Kidney epithelial cell (primary cell): Measurements from ENCODE around the gene OR13H1. TPM values are rescaled to one million over a fixed set of nuclear protein-coding genes. Genes with fewer than 3 reads are reported as not detected.

Experiments
- DNase-seq: peaks from one replicate; pipeline ENCODE4 v3.0.0-alpha.2; 2010; ENCODE audit warnings: low read depth
- H3K27me3 ChIP-seq: 2 replicates; pipeline ENCODE4 v1.6.0; 2011; ENCODE audit warnings: low read length; ENCODE audit not compliant: control insufficient read depth, insufficient read depth
- H3K36me3 ChIP-seq: 2 replicates; pipeline ENCODE4 v1.5.1; 2011; ENCODE audit warnings: low read length; ENCODE audit not compliant: control insufficient read depth, insufficient read depth
- H3K4me3 ChIP-seq: 2 replicates; pipeline ENCODE4 v1.5.1; 2011; ENCODE audit warnings: low read depth, mild to moderate bottlenecking, control low read depth, low read length
- total RNA-seq: library from RNA; depleted of rRNA; stranded (reverse); fragments of >200 nt; gene quantifications from 2 replicates; pipeline ENCODE4 v1.2.3, GENCODE V29; 2015
- TF ChIP-seq, protein P1 (sequence below): IDR thresholded peaks from 2 replicates; pipeline ENCODE4 v1.5.1; 2011; ENCODE audit warnings: mild to moderate bottlenecking, moderate library complexity, low read length, control low read depth, inconsistent platforms; ENCODE audit not compliant: insufficient read depth, poor library complexity, severe bottlenecking

OR13H1 gene
- total RNA-seq, 1 donor from 2014 or later, result not detected

DNA sequence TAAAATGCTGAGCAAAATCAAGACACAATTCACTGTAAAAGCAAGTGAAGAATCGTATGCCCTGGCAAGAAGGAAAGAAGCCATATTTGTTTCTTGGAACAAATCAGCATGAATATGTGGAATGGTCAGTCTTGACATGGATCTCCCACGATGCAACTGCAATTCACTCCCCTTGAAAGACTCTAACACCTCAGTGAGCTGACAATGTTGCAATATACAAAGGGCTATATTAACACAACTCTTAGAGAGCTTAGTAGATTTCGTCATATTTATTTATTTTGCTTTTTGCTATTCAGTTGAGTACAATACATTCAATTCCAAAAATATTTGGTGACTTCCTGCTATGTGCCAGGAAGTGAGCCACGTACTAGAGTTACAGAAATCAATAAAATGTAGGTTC, 14.7 kb downstream of the OR13H1 start:
- Histone ChIP-seq H3K36me3 (no peaks in the 10 kb centered on the region), H3K4me3 (no peak overlapping the region), H3K27me3 (no peaks in the 10 kb centered on the region)
- TF ChIP-seq, protein P1, sequence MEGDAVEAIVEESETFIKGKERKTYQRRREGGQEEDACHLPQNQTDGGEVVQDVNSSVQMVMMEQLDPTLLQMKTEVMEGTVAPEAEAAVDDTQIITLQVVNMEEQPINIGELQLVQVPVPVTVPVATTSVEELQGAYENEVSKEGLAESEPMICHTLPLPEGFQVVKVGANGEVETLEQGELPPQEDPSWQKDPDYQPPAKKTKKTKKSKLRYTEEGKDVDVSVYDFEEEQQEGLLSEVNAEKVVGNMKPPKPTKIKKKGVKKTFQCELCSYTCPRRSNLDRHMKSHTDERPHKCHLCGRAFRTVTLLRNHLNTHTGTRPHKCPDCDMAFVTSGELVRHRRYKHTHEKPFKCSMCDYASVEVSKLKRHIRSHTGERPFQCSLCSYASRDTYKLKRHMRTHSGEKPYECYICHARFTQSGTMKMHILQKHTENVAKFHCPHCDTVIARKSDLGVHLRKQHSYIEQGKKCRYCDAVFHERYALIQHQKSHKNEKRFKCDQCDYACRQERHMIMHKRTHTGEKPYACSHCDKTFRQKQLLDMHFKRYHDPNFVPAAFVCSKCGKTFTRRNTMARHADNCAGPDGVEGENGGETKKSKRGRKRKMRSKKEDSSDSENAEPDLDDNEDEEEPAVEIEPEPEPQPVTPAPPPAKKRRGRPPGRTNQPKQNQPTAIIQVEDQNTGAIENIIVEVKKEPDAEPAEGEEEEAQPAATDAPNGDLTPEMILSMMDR, result no peak
- DNase-seq, result no peak

DNA sequence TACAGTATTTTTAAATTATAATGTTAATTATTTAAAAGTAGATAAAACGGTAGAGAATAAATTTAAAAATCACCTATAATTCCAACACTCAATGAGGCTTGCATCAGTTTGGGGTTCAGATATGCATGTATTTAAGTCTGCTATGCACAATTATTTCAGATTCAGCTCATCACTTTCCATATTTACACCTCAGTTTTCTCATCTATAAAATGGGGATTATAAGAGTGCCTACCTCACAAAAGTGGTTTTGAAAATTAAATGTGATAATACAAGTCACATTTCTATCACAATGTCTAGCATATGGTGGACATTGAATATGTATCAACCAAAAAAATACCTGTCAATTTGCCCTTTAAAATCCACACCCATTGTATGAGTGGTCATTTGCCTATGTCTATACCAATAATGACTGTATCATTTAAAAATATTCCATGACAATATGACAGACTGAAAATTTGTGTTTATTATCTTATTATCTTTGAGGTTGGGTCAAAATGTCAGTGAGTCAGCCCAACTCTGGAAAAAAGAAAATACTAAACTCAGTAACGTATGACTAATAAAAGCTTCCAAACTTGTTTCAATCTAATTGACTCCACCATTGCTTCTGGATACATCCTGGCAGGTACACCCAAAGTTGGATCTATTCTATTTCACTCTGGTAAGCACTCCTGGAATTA, 20.8 kb downstream of the OR13H1 start:
- Histone ChIP-seq H3K27me3 (no peaks in the 10 kb centered on the region), H3K4me3 (no peak overlapping the region), H3K36me3 (no peaks in the 10 kb centered on the region)
- no peak for DNase-seq
- TF ChIP-seq, protein P1, result no peak

DNA sequence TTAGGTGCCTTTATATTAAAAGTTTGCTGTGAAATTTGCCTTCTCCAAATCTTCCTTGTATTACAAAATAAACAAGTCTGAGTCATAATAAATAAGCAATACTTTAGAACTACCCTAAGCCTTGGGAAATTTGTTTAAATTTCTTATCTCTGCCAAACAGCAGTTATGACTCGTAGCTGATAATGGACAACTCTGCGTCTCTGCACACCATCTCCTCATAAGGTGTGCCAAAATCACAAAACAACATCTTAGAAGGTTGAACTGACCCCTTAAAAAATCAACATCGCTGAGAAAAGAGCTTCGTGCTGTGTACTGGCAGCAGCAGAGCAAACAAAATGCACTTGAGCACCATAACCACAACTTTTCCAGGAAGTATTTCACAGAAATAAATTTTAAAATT, 22.0 kb downstream of the OR13H1 start:
- no peak overlapping the region for H3K4me3 ChIP-seq
- TF ChIP-seq, protein P1, result no peak

DNA sequence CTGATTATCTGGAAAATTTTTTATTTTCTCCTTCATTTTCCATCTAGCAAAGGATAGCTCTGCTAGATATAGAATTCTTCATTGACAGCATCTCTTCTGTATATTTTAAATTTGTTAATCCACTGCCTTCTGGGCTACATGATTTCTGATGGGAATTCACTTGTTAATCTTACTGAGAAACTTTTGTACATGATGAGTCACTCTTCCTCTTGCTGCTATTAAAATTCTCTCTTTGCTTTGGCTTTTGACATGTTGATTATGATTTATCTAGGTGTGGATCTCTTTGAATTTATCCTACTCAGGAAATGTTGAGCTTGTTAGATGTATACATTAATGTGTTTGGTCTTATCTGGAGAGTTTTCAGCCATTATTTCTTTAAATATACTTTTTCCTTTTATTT, 27.5 kb downstream of the OR13H1 start:
- TF ChIP-seq, protein P1, result no peak

More for the DNA sequence above, 22.0 kb downstream of the OR13H1 start:
- Histone ChIP-seq H3K36me3 (no peaks in the 10 kb centered on the region), H3K27me3 (no peaks in the 10 kb centered on the region)
- no peak for DNase-seq

DNA sequence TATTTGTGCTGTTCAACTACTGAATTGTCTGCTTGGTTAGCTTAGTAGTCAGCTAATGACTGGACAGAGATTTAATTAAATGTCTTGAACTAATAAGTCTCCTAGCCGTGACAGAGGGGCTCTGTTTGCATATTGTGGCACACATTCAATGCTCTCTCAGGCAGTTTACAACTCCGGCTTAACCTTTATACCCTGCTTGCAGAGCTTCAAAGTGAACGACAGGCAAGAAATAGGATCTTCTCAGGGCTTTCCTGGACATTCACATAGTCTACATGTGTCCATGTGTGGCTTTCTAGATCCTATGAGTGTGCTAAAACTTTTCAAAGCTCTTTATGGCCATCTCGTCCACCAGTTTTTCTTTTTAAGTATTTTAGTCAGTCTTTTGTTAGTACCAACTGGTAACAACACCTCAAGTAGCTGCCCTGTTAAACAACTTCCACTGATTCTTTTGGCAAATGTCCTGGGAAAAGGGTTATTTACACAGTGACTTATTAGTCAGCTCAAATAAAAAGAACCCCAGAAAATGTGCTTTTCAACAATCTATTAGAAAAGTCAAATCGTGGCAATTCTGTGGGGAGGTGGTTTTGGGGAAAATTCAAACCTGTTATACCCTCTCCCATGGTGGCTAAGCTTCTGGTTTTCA, 28.6 kb downstream of the OR13H1 start:
- Histone ChIP-seq H3K36me3 (no peaks in the 10 kb centered on the region), H3K27me3 (no peaks in the 10 kb centered on the region), H3K4me3 (no peak overlapping the region)
- DNase-seq, result no peak
- TF ChIP-seq, protein P1, result no peak

More for the DNA sequence above, 27.5 kb downstream of the OR13H1 start:
- no peaks in the 10 kb centered on the region for H3K27me3 ChIP-seq
- H3K36me3 ChIP-seq, result no peaks in the 10 kb centered on the region
- DNase-seq, result no peak
- no peak overlapping the region for H3K4me3 ChIP-seq
